Stimulated activated naive CD8-positive, alpha-beta T cell treated with anti-CD3 and anti-CD28 coated beads, Interleukin-15, Interleukin-2, amounts not matched to agents 100 ng/mL and 50 ng/mL, for 24 hours (primary cell): ENCODE measurements around the gene VSTM1.
"Not testable (repeated sequence)": the region's sequence is repeated elsewhere in the genome, so short reads cannot be mapped to it uniquely, and the experiment has no call there.

Source experiments
- H3K27ac Mint-ChIP-seq: one replicate; pipeline ENCODE4 v1.8.0; 2021; ENCODE audit warnings: mild to moderate bottlenecking, mixed read lengths
- H3K27me3 Mint-ChIP-seq: one replicate; pipeline ENCODE4 v1.8.0; 2021; ENCODE audit warnings: mixed read lengths
- H3K36me3 Mint-ChIP-seq: one replicate; pipeline ENCODE4 v1.8.0; 2021; ENCODE audit warnings: low read depth, mixed read lengths
- H3K4me1 Mint-ChIP-seq: one replicate; pipeline ENCODE4 v1.8.0; 2021; ENCODE audit warnings: low read depth, mixed read lengths
- H3K4me3 Mint-ChIP-seq: one replicate; pipeline ENCODE4 v1.8.0; 2021; ENCODE audit warnings: mild to moderate bottlenecking, mixed read lengths
- H3K9me3 Mint-ChIP-seq: one replicate; pipeline ENCODE4 v1.8.0; 2021; ENCODE audit warnings: mixed read lengths

The VSTM1 gene

DNA sequence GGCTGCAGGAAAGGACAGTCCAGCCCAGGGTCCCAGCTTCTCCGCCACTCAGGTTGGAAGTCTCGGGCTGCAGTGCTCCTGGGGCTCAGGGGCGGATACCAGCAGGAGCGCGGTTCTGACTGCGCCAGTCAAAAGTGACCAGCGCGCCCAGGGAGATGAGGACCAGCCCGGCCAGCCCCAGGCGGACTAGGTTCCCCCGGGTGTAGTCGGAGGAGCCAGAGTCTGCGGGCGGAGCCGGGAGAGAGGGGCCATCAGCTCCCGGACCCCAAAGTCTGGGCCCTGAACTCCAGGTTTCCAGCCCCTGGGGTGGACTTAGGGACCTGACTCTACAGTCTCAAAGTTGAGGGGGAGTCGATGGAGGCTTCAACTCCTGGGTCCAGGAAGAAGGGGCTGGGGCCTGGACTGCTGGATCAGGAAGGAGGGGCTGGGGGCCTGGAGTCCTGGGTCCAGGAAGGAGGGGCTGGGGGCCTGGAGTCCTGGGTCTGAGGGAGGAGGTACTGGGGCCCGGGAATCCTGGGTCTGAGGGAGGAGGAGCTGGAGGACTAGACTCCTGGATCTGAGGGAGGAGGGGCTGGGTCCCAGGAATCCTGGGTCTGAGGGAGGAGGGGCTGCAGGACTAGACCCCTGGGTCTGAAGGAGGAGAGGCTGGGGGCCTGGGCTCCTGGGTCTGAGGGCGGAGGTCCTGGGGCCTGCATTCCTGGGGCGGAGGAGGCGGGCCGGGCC lies 31.6 kb upstream of the VSTM1 start:
- peaks cover 22% of the 10 kb centered on the region for H3K27me3 Mint-ChIP-seq
- no peaks in the 10 kb centered on the region for H3K36me3 Mint-ChIP-seq
- no peak overlapping the region for H3K27ac Mint-ChIP-seq
- H3K4me3 Mint-ChIP-seq, result no peak overlapping the region
- no peaks in the 10 kb centered on the region for H3K9me3 Mint-ChIP-seq
- H3K4me1 Mint-ChIP-seq, result peaks cover 11% of the 10 kb centered on the region

DNA sequence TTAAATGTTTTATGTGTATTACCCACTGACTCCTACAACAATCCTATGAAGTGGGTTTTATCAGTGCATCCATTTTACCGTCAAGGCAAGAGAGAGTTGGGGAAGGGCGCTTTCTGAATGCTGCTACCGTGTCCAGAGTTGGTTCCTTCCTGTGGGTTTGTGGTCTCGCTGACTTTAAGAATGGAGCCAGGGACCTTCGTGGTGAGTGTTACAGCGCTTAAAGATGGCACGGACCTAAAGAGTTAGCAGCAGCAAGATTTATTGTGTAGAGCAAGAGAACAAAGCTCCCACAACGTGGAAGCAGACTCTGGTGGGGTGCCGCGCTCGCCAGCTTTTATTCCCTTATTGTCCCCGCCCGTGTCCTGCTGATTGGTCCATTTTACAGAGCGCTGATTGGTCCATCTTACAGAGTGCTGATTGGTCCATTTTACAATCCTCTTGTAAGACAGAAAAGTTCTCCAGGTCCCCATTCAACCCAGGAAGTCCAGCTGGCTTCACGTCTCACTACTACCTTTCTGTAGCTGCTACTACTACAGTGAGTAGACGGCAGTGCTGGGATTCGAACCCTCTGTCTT lies 30.8 kb upstream of the VSTM1 start:
- no peak overlapping the region for H3K27ac Mint-ChIP-seq
- H3K27me3 Mint-ChIP-seq, result peaks cover 22% of the 10 kb centered on the region
- no peaks in the 10 kb centered on the region for H3K36me3 Mint-ChIP-seq
- H3K4me3 Mint-ChIP-seq, result no peak overlapping the region
- no peaks in the 10 kb centered on the region for H3K9me3 Mint-ChIP-seq
- peaks cover 11% of the 10 kb centered on the region for H3K4me1 Mint-ChIP-seq

DNA sequence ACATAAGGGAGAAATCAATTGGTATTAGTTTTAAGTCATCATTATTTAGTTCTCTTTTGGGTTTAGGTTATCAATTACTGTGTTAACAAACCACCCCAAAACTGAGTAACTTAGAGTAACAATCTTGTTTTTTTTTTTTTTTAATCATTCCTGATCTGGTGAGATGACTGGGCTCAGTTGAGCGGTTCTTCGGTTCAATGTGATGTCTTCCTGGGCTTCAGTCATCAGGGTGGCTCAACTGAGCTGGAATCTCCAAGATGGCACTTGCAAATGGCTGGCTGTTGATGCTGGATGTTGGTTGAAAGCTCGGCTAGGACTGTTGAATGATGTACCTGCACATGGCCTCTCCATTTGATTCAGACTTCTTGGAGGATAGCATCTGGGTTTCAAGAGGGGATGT lies 20.7 kb upstream of the VSTM1 start:
- Mint-ChIP-seq H3K4me3 (no peak overlapping the region), H3K36me3 (no peaks in the 10 kb centered on the region), H3K27ac (no peak overlapping the region), H3K9me3 (peaks cover 10% of the 10 kb centered on the region), H3K27me3 (peaks cover 13% of the 10 kb centered on the region), H3K4me1 (no peaks in the 10 kb centered on the region)

DNA sequence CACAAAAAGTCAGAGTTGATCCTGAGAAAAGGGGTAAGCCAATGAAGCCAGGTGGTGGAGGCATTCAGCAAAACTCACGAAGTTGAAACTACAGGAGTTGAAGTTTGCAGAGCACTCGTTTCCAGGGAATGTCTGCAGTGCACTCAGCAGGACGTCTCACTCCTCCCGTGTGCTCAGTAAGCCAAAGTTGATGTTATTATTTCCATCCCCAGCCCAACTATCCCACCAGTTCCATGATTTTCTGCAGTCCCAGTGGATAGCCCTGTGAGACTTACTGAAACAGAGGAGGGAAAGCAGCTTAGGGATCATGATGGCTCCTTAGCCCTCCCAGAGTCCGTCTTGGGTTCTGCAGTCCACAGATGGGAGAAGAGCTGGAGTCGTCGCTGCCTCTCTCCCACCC lies 17.3 kb upstream of the VSTM1 start, which contains the start of gene TARM1:
TARM1 (minus strand) TSS at position 334 of the 400 bp plus-strand sequence; CDS start at position 309, 25 bp downstream.
- H3K4me1 Mint-ChIP-seq, result no peaks in the 10 kb centered on the region
- H3K36me3 Mint-ChIP-seq, result no peaks in the 10 kb centered on the region
- H3K4me3 Mint-ChIP-seq, result no peak within 1 kb of the TSS
- H3K9me3 Mint-ChIP-seq, result peaks cover 10% of the 10 kb centered on the region
- no peak within 1 kb of the TSS for H3K27ac Mint-ChIP-seq
- H3K27me3 Mint-ChIP-seq, result peaks cover 5% of the 10 kb centered on the region

DNA sequence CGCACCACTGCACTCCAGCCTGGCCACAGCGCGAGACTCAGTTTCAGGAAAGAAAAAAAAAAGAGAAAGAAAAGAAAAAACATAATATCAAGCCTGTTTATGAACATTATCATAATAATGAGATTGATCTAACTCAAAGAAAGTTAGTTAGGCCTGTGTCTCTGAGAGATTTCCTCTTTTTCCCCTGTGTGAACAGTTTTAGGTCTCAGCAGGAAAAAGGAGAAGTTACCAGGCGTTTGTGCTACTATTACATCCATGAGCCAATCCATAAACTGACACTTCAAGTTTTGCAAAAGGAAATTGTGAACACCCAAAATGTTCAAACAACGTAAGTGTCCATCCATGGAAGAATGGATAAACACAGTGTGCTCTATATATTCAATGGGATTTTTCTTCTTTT lies 13.6 kb upstream of the VSTM1 start:
- Mint-ChIP-seq H3K27ac (no peak overlapping the region), H3K4me3 (no peak overlapping the region), H3K27me3 (no peaks in the 10 kb centered on the region), H3K4me1 (no peaks in the 10 kb centered on the region), H3K9me3 (no peaks in the 10 kb centered on the region), H3K36me3 (no peaks in the 10 kb centered on the region)

DNA sequence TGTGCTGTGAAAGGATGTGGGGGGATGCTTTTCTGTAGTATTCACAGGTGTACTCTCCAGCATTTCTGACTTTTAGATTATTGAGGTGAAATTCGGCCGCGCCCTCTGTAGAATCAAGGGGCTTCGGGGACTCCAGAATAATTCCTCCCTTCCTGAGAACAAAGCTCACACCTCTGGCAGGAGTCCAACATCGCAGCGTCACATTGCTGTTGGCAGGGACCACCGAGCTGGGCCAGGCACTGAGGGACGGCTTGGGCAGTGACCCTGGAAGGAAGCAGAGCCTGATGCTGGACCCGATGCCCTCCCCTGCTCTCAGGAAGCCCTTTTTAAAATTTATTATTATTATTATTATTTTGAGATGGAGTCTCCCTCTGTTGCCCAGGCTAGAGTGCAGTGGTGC lies 11.2 kb upstream of the VSTM1 start:
- no peaks in the 10 kb centered on the region for H3K27me3 Mint-ChIP-seq
- no peaks in the 10 kb centered on the region for H3K4me1 Mint-ChIP-seq
- H3K27ac Mint-ChIP-seq, result no peak overlapping the region
- H3K4me3 Mint-ChIP-seq, result no peak overlapping the region
- H3K9me3 Mint-ChIP-seq, result no peaks in the 10 kb centered on the region
- H3K36me3 Mint-ChIP-seq, result no peaks in the 10 kb centered on the region

DNA sequence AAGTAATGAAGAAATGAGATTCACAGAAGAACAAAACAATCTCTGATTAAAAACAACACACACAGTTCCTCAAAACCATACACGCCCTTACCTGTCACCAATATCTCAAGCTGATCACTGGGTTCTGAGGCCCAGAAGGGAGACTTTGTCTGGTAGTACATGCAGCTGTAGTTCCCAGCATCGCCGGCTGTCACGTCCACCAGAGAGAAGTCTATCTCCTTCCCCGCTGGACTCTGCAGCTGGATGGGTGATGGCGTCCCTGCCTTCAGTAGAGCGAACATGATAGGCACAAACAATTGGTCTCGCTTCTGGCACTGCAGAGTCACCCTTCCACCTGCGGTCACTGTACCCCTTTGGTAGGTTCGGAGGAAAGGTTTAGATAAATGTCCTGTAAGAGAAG lies 10.1 kb upstream of the VSTM1 start:
- Mint-ChIP-seq H3K27me3 (no peaks in the 10 kb centered on the region), H3K27ac (no peak overlapping the region), H3K4me3 (no peak overlapping the region), H3K4me1 (no peaks in the 10 kb centered on the region), H3K36me3 (no peaks in the 10 kb centered on the region), H3K9me3 (no peaks in the 10 kb centered on the region)

DNA sequence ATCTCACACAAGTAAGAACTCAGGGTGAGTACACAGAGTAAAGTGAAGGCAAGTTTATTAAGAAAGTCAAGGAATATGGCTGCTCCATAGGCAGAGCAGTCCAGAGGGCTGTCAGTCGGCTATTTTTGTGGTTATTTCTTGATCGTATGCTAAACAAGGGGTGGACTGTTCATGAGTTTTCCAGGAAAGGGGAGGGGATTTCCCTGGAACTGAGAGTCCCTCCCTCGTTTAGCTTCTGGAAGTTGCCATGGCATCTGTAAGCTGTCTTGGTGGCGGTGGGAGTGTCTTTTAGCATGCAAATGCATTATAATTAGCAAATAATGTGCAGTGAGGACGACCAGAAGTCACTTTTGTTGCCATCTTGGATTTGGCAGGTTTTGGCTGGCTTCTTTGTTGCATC lies 5.8 kb upstream of the VSTM1 start:
- peaks cover 7% of the 10 kb centered on the region for H3K27me3 Mint-ChIP-seq
- no peak overlapping the region for H3K27ac Mint-ChIP-seq
- H3K9me3 Mint-ChIP-seq, result no peaks in the 10 kb centered on the region
- H3K4me3 Mint-ChIP-seq, result no peak overlapping the region
- H3K4me1 Mint-ChIP-seq, result no peaks in the 10 kb centered on the region
- H3K36me3 Mint-ChIP-seq, result no peaks in the 10 kb centered on the region

DNA sequence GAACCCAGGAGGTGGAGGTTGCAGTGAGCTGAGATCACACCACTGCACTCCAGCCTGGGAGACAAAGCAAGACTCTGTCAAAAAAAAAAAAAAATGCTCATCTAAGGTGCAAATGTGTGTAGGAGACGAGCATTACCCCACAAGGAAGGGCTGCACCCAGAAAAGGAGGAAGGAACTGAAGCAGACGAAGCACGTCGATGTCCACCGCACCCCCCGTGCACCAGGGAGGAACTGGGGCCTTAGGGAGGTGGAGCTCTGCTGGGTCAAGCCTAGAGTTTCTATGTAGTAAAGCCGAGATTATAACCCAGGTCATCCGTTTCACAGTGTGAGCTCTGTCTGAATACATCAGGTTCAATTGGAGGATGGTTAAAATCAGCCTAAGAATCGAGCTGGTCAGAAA lies 1.1 kb downstream of the VSTM1 start:
- Mint-ChIP-seq H3K36me3 (no peaks in the 10 kb centered on the region), H3K9me3 (no peaks in the 10 kb centered on the region), H3K27me3 (peaks cover 16% of the 10 kb centered on the region), H3K4me3 (no peak overlapping the region), H3K4me1 (no peaks in the 10 kb centered on the region), H3K27ac (no peak overlapping the region)

DNA sequence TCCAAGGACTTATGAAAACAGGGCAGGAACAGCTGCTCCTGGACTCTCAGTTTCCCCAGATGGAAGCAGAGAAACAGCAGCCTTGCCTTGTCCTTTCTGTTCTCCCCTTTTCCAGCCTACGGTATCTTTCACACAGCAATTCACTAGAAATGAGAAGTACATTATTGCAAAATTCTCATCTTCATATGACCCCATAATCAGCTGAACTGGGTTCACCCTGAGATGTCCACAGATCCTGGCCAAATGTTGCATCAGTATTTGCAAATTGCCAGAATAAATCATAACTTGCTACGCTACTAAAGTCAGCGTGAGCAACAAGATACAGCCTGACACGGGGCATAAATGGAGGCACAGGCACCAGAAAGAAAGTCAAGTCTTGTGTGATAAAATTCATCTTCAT lies 16.1 kb downstream of the VSTM1 start:
- no peaks in the 10 kb centered on the region for H3K4me1 Mint-ChIP-seq
- no peak overlapping the region for H3K4me3 Mint-ChIP-seq
- peaks cover 8% of the 10 kb centered on the region for H3K9me3 Mint-ChIP-seq
- H3K27me3 Mint-ChIP-seq, result peaks cover 41% of the 10 kb centered on the region
- H3K36me3 Mint-ChIP-seq, result no peaks in the 10 kb centered on the region
- H3K27ac Mint-ChIP-seq, result no peak overlapping the region

DNA sequence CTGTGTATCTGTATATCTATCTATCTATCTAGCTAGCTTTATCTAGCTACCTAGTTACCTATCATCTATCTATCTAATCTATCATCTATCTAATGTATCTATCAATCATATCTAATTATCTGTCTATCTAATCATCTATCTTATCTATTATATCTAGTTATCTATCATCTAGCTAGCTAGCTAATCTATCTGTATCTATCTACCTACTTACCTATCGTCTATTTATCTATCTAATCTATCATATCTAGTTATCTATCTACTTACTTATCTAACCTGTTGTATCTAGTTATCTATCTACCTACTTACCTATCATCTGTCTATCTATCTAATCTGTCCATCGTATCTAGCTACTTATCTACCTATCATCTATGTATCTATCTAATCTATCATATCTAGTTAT lies 17.9 kb downstream of the VSTM1 start:
- H3K9me3 Mint-ChIP-seq, result peaks cover 8% of the 10 kb centered on the region
- no peak overlapping the region for H3K27ac Mint-ChIP-seq
- no peaks in the 10 kb centered on the region for H3K36me3 Mint-ChIP-seq
- no peaks in the 10 kb centered on the region for H3K4me1 Mint-ChIP-seq
- H3K4me3 Mint-ChIP-seq, result no peak overlapping the region
- H3K27me3 Mint-ChIP-seq, result peaks cover 46% of the 10 kb centered on the region

DNA sequence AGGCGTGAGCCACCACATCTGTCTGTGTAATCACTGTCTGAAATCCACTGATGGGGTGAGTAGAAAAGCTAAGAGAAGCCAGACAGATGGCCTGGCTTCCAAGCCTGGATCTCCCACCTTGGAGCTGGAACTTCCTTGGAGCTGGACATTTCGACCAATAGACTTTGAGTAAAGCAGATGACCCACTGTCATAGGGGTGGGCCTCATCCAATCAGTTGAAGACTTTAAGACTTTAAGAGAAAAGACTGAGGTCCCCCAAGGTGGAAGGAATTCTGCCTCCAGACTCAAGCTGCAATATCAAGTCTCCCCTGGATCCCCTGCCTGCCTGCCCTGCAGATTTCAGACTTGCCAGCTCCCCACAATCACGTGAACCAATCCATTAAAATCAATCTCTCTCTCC lies 20.7 kb downstream of the VSTM1 start:
- H3K27ac Mint-ChIP-seq, result no peak overlapping the region
- H3K4me3 Mint-ChIP-seq, result no peak overlapping the region
- peaks cover 38% of the 10 kb centered on the region for H3K27me3 Mint-ChIP-seq
- no peaks in the 10 kb centered on the region for H3K36me3 Mint-ChIP-seq
- no peaks in the 10 kb centered on the region for H3K9me3 Mint-ChIP-seq
- H3K4me1 Mint-ChIP-seq, result no peaks in the 10 kb centered on the region

DNA sequence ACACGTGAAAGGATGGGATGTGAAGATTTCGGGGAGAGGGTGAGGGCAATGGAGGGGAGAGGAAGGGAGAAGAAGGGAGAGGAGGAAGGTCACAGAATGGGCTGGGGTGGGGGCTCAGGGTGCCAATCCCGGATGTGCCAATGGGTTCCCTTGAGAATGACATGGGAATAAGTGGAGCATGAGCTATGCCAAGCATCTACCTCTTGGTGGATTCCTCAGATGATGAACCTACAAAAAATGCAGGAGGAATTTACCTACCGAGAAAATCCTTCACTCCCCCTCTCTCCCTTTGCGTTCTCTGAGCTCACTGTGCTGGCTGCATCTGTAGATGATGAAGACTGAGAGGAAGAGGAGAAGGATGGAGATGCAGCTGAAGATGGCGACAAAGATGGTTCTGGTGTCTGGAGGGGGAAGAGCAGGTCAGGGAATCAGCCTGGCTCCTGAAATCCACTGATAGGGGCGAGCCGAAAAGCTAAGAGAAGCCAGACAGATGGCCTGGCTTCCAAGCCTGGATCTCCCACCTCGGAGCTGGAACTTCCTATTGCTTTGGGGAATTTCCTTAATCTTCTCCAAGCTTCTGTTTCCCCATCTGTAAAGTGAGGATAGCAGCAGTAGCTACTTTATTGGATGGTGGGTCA lies 21.6 kb downstream of the VSTM1 start:
- H3K9me3 Mint-ChIP-seq, result no peaks in the 10 kb centered on the region

DNA sequence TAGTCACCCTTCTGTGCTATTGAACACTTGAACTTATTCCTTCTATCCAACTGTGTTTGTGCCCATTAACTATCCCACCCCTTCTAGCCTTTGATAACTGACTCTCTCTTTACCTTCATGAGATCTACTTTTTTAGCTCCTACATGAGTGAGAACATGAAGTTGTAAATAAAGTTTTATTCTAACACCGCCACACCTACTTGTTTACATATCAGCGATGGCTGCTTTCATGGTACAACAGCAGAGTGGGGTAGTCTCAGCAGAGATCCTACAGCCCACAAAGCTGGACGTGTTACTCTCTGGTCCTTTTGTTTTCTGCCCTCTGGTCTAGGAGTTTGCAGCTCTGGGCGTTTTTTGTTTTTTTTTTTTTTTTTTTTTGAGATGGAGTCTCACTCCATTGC lies 23.7 kb downstream of the VSTM1 start:
- peaks cover 23% of the 10 kb centered on the region for H3K27me3 Mint-ChIP-seq
- H3K4me1 Mint-ChIP-seq, result no peaks in the 10 kb centered on the region
- H3K36me3 Mint-ChIP-seq, result no peaks in the 10 kb centered on the region
- no peak overlapping the region for H3K27ac Mint-ChIP-seq
- H3K4me3 Mint-ChIP-seq, result no peak overlapping the region
- H3K9me3 Mint-ChIP-seq, result no peaks in the 10 kb centered on the region

More for the DNA sequence above, 21.6 kb downstream of the VSTM1 start:
- H3K36me3 Mint-ChIP-seq, result no peaks in the 10 kb centered on the region
- H3K27me3 Mint-ChIP-seq, result peaks cover 38% of the 10 kb centered on the region
- H3K4me3 Mint-ChIP-seq, result no peak overlapping the region
- H3K27ac Mint-ChIP-seq, result no peak overlapping the region
- H3K4me1 Mint-ChIP-seq, result no peaks in the 10 kb centered on the region

DNA sequence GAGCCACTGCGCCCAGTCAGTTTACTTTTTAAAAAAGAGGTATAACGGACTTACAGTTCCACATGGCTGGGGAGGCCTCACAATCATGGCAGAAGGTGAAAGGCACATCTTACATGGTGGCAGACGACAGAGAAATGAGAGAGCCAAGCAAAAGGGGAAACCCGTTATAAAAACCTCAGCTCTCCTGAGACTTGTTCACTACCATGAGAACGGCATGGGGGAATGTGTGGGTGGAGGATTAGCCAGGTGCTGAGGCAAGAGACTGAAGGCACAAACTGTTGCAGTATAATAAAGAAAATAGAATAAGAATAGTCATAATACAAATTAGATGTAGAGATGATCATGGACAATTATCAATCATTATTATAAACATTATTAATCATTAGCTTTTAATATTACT lies 27.2 kb downstream of the VSTM1 start:
- not testable (repeated sequence) for H3K27me3 Mint-ChIP-seq, H3K36me3 Mint-ChIP-seq, H3K4me1 Mint-ChIP-seq, H3K4me3 Mint-ChIP-seq, H3K27ac Mint-ChIP-seq, H3K9me3 Mint-ChIP-seq
